Liver (tissue), 9 donors: Measurements from ENCODE around the gene INTS15. TPM values are rescaled to one million over a fixed set of nuclear protein-coding genes. Genes with fewer than 3 reads are reported as not detected.

Source experiments
- DNase-seq: peaks from one replicate; pipeline ENCODE4 v3.0.0-alpha.2; 2017; ENCODE audit warnings: low spot score
- H3K27ac ChIP-seq, 2 donors: one replicate each; pipeline ENCODE4 v1.7.0; 2013; ENCODE audit warnings: inconsistent platforms in 2 of 2, low read length in 2 of 2, control low read depth in 1 of 2, low read depth in 1 of 2, mild to moderate bottlenecking in 1 of 2
- H3K27me3 ChIP-seq, 4 donors: one replicate each; pipeline versions ENCODE4 v1.6.1 to v1.7.0; 2013; ENCODE audit warnings: low read length in 3 of 4, inconsistent platforms in 1 of 4, mild to moderate bottlenecking in 1 of 4, moderate library complexity in 1 of 4; ENCODE audit not compliant: control insufficient read depth in 4 of 4, insufficient read depth in 4 of 4
- H3K36me3 ChIP-seq, 4 donors: one replicate each; pipeline versions ENCODE4 v1.6.1 to v1.7.0; 2013; ENCODE audit warnings: low read length in 3 of 4, mild to moderate bottlenecking in 3 of 4, low read depth in 1 of 4, moderate library complexity in 1 of 4; ENCODE audit not compliant: control insufficient read depth in 4 of 4, insufficient read depth in 3 of 4
- H3K4me1 ChIP-seq, 4 donors: one replicate each; pipeline versions ENCODE4 v1.6.1 to v1.7.0; 2013; ENCODE audit warnings: low read length in 3 of 4, mild to moderate bottlenecking in 3 of 4, moderate library complexity in 1 of 4; ENCODE audit not compliant: control insufficient read depth in 4 of 4, insufficient read depth in 4 of 4
- H3K4me3 ChIP-seq, 3 donors: one replicate each; pipeline versions ENCODE4 v1.6.1 to v1.7.0; 2013; ENCODE audit warnings: low read length in 3 of 3, control low read depth in 1 of 3, low read depth in 1 of 3, mild to moderate bottlenecking in 1 of 3
- H3K9ac ChIP-seq, 2 donors: one replicate each; pipeline ENCODE4 v1.7.0; 2013; ENCODE audit warnings: low read length in 2 of 2, mild to moderate bottlenecking in 2 of 2, moderate library complexity in 2 of 2, control low read depth in 1 of 2, low read depth in 1 of 2
- H3K9me3 ChIP-seq, 4 donors: one replicate each; pipeline versions ENCODE4 v1.6.1 to v1.7.0; 2013; ENCODE audit warnings: low read length in 3 of 4; ENCODE audit not compliant: control insufficient read depth in 4 of 4
- CTCF ChIP-seq: fragments of 150-350 bp; IDR thresholded peaks from 2 replicates; pipeline ENCODE4 v1.5.1; 2017; ENCODE audit warnings: improper control_type of control experiment, low read depth, low read length; ENCODE audit not compliant: missing input control
- EGR1 ChIP-seq, 2 donors: IDR thresholded peaks; 2 replicates each; pipeline ENCODE4 v1.6.1; 2016 to 2018; ENCODE audit warnings: antibody characterized with exemption in 2 of 2, low read depth in 2 of 2
- FOXA1 ChIP-seq: IDR thresholded peaks from 2 replicates; pipeline ENCODE4 v1.6.1; 2016; ENCODE audit warnings: antibody characterized with exemption
- FOXA2 ChIP-seq: IDR thresholded peaks from 2 replicates; pipeline ENCODE4 v1.6.1; 2016; ENCODE audit warnings: antibody characterized with exemption
- HNF4G ChIP-seq: IDR thresholded peaks from 2 replicates; pipeline ENCODE4 v1.6.1; 2016; ENCODE audit warnings: antibody characterized with exemption
- JUND ChIP-seq, 2 donors: IDR thresholded peaks; 2 replicates each; pipeline ENCODE4 v1.6.1; 2016; ENCODE audit warnings: antibody characterized with exemption in 2 of 2
- MAX ChIP-seq: IDR thresholded peaks from 2 replicates; pipeline ENCODE4 v1.6.1; 2016; ENCODE audit warnings: antibody characterized with exemption
- REST ChIP-seq: IDR thresholded peaks from 2 replicates; pipeline ENCODE4 v1.6.1; 2016; ENCODE audit warnings: antibody characterized with exemption, mild to moderate bottlenecking
- RXRA ChIP-seq, 2 donors: IDR thresholded peaks; 2 replicates each; pipeline ENCODE4 v1.6.1; 2017 to 2018; ENCODE audit warnings: antibody characterized with exemption in 2 of 2, mild to moderate bottlenecking in 1 of 2
- TAF1 ChIP-seq: conservative IDR thresholded peaks from 2 replicates; pipeline ENCODE4 v1.6.1; 2016; ENCODE audit warnings: antibody characterized with exemption, mild to moderate bottlenecking
- YY1 ChIP-seq: IDR thresholded peaks from 2 replicates; pipeline ENCODE4 v1.6.1; 2016; ENCODE audit warnings: antibody characterized with exemption, mild to moderate bottlenecking
- WGBS: extraction: QIAGEN DNeasy Blood & Tissue Kit; methylation state at CpG from one replicate; pipeline ENCODE4 v1.1.7; 2013; 5-methylcytosine and 5-hydroxymethylcytosine counted together
- polyA plus RNA-seq, 2 donors: library from polyadenylated mRNA; stranded (reverse) in 1 of 2; unstranded in 1 of 2; fragments of 200-250 nt in 1 of 2; fragments of >200 nt in 1 of 2; fragmentation: Nextera tagmentation in 1 of 2; extraction: Ambion mirVana in 1 of 2; gene quantifications; one replicate each; pipeline versions ENCODE4 v1.2.1 to v1.2.3, GENCODE V29; 2013 to 2015
- total RNA-seq, 2 donors: library from RNA; depleted of rRNA; stranded (reverse); fragments of >200 nt; gene quantifications; one replicate each; pipeline ENCODE4 v1.2.3, GENCODE V29; 2014
- TF ChIP-seq, protein P1 (sequence below): IDR thresholded peaks from 2 replicates; pipeline ENCODE4 v1.6.1; 2016; ENCODE audit warnings: antibody characterized with exemption
- donor health status: healthy.
- donor health status: healthy.
- donor health status: healthy.
- donor health status: healthy.
- donor health status: healthy.

Gene INTS15
- total and polyA plus RNA-seq, 4 donors = 5.2 to 10.4 (median 8.2) TPM

GRCh38 chr7:6652446-6653011 is 62.7 kb downstream of the INTS15 start:
- 98% methylated on average over 75 of the region's 75 CpGs for WGBS
- Histone ChIP-seq H3K4me3 (no peak overlapping the region), H3K36me3 (peaks cover 21 to 64% (median 26%) of the 10 kb centered on the region in 4 donors), H3K27ac (no peak overlapping the region), H3K9ac (no peak overlapping the region), H3K4me1 (no peaks in the 10 kb centered on the region), H3K9me3 (peaks cover 2 to 19% (median 8%) of the 10 kb centered on the region in 4 donors), H3K27me3 (no peaks in the 10 kb centered on the region)
- TF ChIP-seq CTCF = no peak
- no peak for TF ChIP-seq REST
- no peak for TF ChIP-seq FOXA1
- TF ChIP-seq JUND (IDR thresholded peaks at IDR 0.05) = no peak
- TF ChIP-seq, protein P1, sequence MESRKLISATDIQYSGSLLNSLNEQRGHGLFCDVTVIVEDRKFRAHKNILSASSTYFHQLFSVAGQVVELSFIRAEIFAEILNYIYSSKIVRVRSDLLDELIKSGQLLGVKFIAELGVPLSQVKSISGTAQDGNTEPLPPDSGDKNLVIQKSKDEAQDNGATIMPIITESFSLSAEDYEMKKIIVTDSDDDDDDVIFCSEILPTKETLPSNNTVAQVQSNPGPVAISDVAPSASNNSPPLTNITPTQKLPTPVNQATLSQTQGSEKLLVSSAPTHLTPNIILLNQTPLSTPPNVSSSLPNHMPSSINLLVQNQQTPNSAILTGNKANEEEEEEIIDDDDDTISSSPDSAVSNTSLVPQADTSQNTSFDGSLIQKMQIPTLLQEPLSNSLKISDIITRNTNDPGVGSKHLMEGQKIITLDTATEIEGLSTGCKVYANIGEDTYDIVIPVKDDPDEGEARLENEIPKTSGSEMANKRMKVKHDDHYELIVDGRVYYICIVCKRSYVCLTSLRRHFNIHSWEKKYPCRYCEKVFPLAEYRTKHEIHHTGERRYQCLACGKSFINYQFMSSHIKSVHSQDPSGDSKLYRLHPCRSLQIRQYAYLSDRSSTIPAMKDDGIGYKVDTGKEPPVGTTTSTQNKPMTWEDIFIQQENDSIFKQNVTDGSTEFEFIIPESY = no peak
- no peak for TF ChIP-seq YY1
- no peak for TF ChIP-seq TAF1
- TF ChIP-seq RXRA (IDR thresholded peaks at IDR 0.05) = no peak
- no peak for TF ChIP-seq MAX
- no peak for TF ChIP-seq FOXA2
- TF ChIP-seq HNF4G = no peak
- TF ChIP-seq EGR1 (IDR thresholded peaks at IDR 0.05; ENCODE audit: low read depth in 2 of 2) = no peak
- DNase-seq = no peak

- Histone ChIP-seq H3K4me1 (no peaks in the 10 kb centered on the region), H3K9me3 (peaks cover 2 to 19% (median 8%) of the 10 kb centered on the region in 4 donors), H3K9ac (no peak overlapping the region), H3K27ac (no peak overlapping the region), H3K36me3 (peaks cover 21 to 56% (median 26%) of the 10 kb centered on the region in 4 donors), H3K27me3 (no peaks in the 10 kb centered on the region), H3K4me3 (no peak overlapping the region)
- WGBS = 96% methylated on average over 146 of the region's 146 CpGs
- DNase-seq = no peak
- TF ChIP-seq FOXA1 (no peak), FOXA2 (no peak)
Measured at GRCh38 chr7:6653071-6654003, 63.5 kb downstream of the INTS15 start.
